Measurements from ENCODE around the gene PPARD. TPM values are rescaled to one million over a fixed set of nuclear protein-coding genes. Genes with fewer than 3 reads are reported as not detected.
A peak's percentile ranks its signal among the peaks of the same experiment; 100 is the strongest.

PPARD gene
- total and polyA plus RNA-seq, 2 of the 13 experiments (the other 11 are each of a cell fraction or from before 2014, with no cell fraction given): 6.1 to 13.3 TPM

DNA sequence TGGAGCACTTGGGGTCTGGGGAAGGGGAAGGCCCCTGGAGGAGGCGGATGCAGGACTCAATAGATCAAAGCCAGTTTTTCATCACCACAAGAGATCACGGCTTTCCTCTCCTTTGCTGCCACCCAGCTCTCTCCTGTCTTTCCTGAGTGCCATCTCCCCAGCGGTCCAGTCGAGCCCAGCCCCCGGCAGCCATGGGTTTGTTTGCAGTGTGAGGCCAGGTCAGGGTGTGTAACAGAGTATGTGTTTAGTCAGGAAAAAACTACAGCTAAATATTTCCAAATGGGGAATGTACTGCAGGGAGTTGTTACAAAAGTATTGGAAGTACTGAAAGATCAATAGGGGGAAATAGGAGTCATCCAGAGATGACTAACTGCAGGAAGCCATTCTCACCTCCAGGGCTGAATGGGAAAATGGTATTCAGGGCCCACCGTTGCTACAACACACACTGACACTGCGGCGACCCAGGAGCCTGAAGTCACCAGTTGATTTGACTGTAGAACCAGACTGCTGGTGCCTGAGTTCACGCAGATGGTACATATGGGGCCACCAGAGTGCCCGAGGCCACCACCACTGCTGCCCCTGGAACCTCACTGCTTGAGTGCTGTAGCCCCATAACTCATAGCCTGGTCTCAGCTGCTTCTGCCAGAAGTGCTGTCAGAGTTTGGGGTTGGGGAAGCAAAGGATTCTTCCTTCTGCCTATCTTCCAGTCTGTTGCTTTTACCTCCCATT lies 86.2 kb downstream of the PPARD start (continued):
- TF ChIP-seq SAP130 (CRISPR knock-in tag; IDR thresholded peaks at IDR 0.05; ENCODE audit: low read depth) (peak; percentile 60; the same call in 1 of the 2 replicates), ARNTL (CRISPR knock-in tag; IDR thresholded peaks at IDR 0.05) (peak; percentile 30; the same call in 1 of the 2 replicates), ZBTB21 (CRISPR knock-in tag; IDR thresholded peaks at IDR 0.05) (no peak), ZNF335 (CRISPR knock-in tag; IDR thresholded peaks at IDR 0.05) (no peak), FOXC1 (CRISPR knock-in tag; IDR thresholded peaks at IDR 0.05; ENCODE audit: borderline replicate concordance) (peak; percentile 82), ZXDC (CRISPR knock-in tag; IDR thresholded peaks at IDR 0.05) (no peak), NFATC3 (CRISPR knock-in tag; IDR thresholded peaks at IDR 0.05) (0 out of 2 replicates have a peak, but pooled peaks have one; percentile 43), MYNN (CRISPR knock-in tag; IDR thresholded peaks at IDR 0.05; ENCODE audit: low read depth) (no peak), ZNF619 (CRISPR knock-in tag; IDR thresholded peaks at IDR 0.05) (0 out of 2 replicates have a peak, but pooled peaks have one; percentile 52), KDM5B (CRISPR knock-in tag; IDR thresholded peaks at IDR 0.05; ENCODE audit: borderline replicate concordance) (no peak; the same call in 1 of the 2 replicates), ZNF232 (CRISPR knock-in tag; IDR thresholded peaks at IDR 0.05; ENCODE audit: borderline replicate concordance) (0 out of 2 replicates have a peak, but pooled peaks have one; percentile 29), ZNF280B (CRISPR knock-in tag; IDR thresholded peaks at IDR 0.05; ENCODE audit: borderline replicate concordance) (peak; percentile 40; the same call in 1 of the 2 replicates), SYNCRIP (IDR thresholded peaks at IDR 0.05; ENCODE audit: insufficient read depth, low read depth, low read length) (no peak), ZNF563 (CRISPR knock-in tag; IDR thresholded peaks at IDR 0.05) (no peak), NR2F1 (CRISPR knock-in tag; IDR thresholded peaks at IDR 0.05) (peak in 1 of 2 experiments; percentile 70; a peak in 2 of 4 replicates), DNMT1 (CRISPR knock-in tag; IDR thresholded peaks at IDR 0.05) (no peak), ZZZ3 (CRISPR knock-in tag; IDR thresholded peaks at IDR 0.05; ENCODE audit: borderline replicate concordance) (no peak), SIN3B (IDR thresholded peaks at IDR 0.05; ENCODE audit: low read length) (no peak), ZNF724P (CRISPR knock-in tag; IDR thresholded peaks at IDR 0.05; ENCODE audit: borderline replicate concordance) (no peak), CENPX (CRISPR knock-in tag; IDR thresholded peaks at IDR 0.05) (no peak), RXRA (CRISPR knock-in tag; IDR thresholded peaks at IDR 0.05) (peak; percentile 35; the same call in 1 of the 2 replicates)
- TF ChIP-seq, protein P1, sequence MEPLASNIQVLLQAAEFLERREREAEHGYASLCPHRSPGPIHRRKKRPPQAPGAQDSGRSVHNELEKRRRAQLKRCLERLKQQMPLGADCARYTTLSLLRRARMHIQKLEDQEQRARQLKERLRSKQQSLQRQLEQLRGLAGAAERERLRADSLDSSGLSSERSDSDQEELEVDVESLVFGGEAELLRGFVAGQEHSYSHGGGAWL (CRISPR knock-in tag; IDR thresholded peaks at IDR 0.05): 0 out of 2 replicates have a peak, but pooled peaks have one; percentile 9
- TF ChIP-seq, protein P2, sequence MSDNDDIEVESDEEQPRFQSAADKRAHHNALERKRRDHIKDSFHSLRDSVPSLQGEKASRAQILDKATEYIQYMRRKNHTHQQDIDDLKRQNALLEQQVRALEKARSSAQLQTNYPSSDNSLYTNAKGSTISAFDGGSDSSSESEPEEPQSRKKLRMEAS (IDR thresholded peaks at IDR 0.05): no peak
- TF ChIP-seq, protein P3, sequence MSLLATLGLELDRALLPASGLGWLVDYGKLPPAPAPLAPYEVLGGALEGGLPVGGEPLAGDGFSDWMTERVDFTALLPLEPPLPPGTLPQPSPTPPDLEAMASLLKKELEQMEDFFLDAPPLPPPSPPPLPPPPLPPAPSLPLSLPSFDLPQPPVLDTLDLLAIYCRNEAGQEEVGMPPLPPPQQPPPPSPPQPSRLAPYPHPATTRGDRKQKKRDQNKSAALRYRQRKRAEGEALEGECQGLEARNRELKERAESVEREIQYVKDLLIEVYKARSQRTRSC (CRISPR knock-in tag; IDR thresholded peaks at IDR 0.05; ENCODE audit: low read depth): no peak

Measured in HepG2 (cell line).